ENCODE measurements around the gene IGSF22.

IGSF22 gene

GRCh38 chr11:18761144-18761543 is 35.2 kb upstream of the IGSF22 start:
- H3K4me3 ChIP-seq (ENCODE audit: low read depth, low read length) = no peak overlapping the region

DNA sequence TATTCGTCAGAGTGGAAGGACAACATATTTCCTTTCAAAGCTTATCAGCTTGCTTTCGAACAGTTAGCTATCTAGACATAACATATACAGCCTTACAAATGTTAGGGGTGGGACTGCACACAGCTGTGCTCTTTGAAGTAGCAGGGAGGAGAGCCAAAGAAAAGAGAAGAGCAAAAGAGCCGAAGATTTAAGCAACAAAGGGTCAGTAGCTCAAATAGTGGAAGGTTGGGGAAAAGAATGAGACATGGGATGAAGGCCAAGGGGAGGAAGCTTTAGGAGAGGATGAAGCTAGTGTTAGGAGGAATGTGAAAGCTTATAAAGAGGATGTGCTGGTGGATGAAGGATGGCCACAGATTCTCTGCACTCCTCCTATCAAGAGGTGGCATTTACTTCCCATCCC is 31.8 kb upstream of the IGSF22 start:
- H3K4me3 ChIP-seq (ENCODE audit: low read depth, low read length) = no peak overlapping the region
- no peak for TF ChIP-seq CTCF (IDR thresholded peaks at IDR 0.05; ENCODE audit: low read depth, low read length, missing control alignments)
- DNase-seq (ENCODE audit: low read depth) = no peak

More at GRCh38 chr11:18761144-18761543, 35.2 kb upstream of the IGSF22 start:
- TF ChIP-seq CTCF (IDR thresholded peaks at IDR 0.05; ENCODE audit: low read depth, low read length, missing control alignments) = no peak
- no peak for DNase-seq (ENCODE audit: low read depth)

DNA sequence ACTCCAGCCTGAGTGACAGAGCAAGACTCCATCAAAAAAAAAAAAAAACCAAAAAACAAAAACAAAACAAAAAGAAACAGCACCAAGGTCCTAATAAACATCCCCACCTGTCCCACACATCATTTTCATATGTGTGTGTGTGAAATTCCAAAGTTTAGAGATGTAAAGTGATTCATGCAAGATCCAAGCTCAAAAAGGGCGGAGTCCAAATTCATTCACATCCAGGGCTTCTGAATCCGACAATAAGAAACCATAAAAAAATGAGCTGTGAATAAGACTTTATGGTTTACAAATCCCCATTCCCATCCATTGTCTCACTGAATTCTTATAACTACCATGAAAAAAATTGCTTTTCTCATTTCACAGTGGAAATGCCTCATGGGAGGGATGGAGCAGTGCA is 30.9 kb upstream of the IGSF22 start:
- no peak overlapping the region for H3K4me3 ChIP-seq (ENCODE audit: low read depth, low read length)
- TF ChIP-seq CTCF (IDR thresholded peaks at IDR 0.05; ENCODE audit: low read depth, low read length, missing control alignments) = no peak
- no peak for DNase-seq (ENCODE audit: low read depth)

DNA sequence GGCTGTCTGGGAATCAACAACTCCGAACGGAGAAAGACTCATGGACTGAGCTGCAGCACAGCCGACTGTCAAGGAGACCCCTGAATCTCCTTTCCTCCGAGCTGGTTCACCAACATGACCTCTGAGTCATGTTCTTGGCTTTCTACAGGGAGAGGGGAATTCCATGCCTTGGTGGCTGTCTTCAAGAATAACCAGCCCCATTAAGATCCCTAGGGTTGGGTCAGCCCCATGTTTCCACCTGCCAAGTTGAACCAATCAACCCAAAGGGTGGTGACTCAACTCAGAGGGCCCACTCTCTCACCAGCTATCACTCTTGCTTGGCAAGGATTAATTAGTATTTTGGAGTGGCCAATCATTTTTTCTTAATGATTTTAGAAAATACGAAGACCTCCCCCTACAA is 28.3 kb upstream of the IGSF22 start:
- no peak for TF ChIP-seq CTCF (IDR thresholded peaks at IDR 0.05; ENCODE audit: low read depth, low read length, missing control alignments)
- no peak for DNase-seq (ENCODE audit: low read depth)

DNA sequence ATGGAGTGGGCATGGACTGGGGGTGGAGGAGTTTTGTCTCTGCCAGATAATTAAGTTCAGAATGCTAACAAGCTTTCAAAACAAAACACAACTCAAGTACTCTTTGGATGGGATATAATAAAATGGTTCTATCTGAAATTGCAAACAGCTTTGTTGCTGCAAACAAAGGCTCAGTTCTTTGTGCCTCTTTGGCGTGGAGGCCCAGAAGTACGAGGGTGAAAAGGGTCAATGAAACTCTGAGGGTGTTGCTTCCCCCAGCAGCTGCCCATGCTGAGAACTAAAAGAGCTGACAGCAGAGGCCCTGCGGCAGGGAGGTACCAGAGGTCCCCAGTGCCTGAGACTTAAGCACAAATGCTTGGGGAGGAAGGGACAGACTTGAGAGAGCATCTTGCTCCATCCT is 26.5 kb upstream of the IGSF22 start:
- no peak for TF ChIP-seq CTCF (IDR thresholded peaks at IDR 0.05; ENCODE audit: low read depth, low read length, missing control alignments)
- H3K4me3 ChIP-seq (ENCODE audit: low read depth, low read length) = no peak overlapping the region
- DNase-seq (ENCODE audit: low read depth) = no peak

More for the DNA sequence above, 28.3 kb upstream of the IGSF22 start:
- no peak overlapping the region for H3K4me3 ChIP-seq (ENCODE audit: low read depth, low read length)

DNA sequence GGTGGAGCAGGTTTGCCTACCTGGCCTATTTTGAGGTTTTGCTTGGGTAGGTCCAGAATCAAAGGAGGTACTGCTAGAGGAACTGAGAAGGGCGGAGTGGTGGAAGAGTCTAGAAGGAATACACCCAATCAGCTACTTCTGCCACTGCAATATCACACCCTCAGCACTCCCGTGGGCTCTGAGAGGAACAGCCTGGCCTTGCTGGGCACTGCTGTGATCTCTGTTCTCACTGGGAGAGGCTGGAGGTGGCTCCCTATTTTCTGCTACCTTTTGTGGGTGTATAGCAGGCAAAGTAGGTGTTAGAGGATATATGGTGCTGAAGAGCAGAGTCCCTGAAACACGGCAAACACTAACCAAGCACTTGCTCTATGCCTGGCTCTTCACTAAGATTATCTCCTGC is 25.0 kb upstream of the IGSF22 start:
- DNase-seq (ENCODE audit: low read depth) = no peak
- TF ChIP-seq CTCF (IDR thresholded peaks at IDR 0.05; ENCODE audit: low read depth, low read length, missing control alignments) = no peak
- no peak overlapping the region for H3K4me3 ChIP-seq (ENCODE audit: low read depth, low read length)

DNA sequence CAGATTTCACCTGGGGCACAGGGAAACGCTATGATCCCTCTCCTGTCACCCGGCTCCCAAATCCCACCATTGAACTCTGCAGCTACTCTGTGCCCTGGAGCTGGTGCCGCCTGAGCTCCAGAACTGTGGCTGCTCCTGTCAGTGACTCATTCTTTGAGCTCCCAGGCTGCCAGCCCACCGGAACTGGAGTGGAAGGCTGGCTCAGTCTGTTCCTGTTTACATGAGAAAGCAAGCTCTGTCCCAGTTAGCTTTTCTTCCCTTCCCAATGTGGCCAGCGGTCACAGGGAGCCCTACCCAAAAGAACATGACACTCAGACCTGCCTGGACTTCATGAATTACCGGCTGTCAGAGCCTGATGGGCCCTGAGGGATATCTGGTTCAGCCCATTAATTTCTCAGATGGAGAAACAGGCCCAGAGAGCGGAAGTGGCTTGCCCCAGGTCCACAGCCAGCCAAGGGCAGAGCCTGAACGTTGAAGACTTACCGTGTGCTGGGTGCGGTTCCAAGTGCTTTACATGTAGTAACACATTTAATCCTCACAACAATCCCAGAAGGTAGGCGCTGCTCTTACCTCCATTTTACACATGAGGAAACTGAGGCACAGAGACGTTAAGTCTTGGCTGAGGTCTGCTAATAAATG is 23.8 kb upstream of the IGSF22 start:
- no peak overlapping the region for H3K4me3 ChIP-seq (ENCODE audit: low read depth, low read length)
- TF ChIP-seq CTCF (IDR thresholded peaks at IDR 0.05; ENCODE audit: low read depth, low read length, missing control alignments) = no peak
- DNase-seq (ENCODE audit: low read depth) = no peak

Measured in GM12864 (cell line).